Tibial nerve (tissue), 4 donors: Measurements from ENCODE around the gene TNN.
"Not testable (repeated sequence)": the region's sequence is repeated elsewhere in the genome, so short reads cannot be mapped to it uniquely, and the experiment has no call there.

Experiments
- EP300 ChIP-seq, 2 donors: sonication (generic); formaldehyde crosslinking; IDR thresholded peaks; one replicate each; pipeline ENCODE4 v1.6.1; 2017; ENCODE audit warnings: antibody characterized with exemption in 2 of 2, mild to moderate bottlenecking in 1 of 2
- POLR2A ChIP-seq, 2 donors: fragments of 450-650 bp; IDR thresholded peaks; one replicate each; pipeline ENCODE4 v1.6.1; 2017; ENCODE audit warnings: antibody characterized with exemption in 2 of 2, mild to moderate bottlenecking in 2 of 2, moderate library complexity in 2 of 2
- TF ChIP-seq, protein P1 (sequence below), 5 experiments: fragments of 200-600 bp in 3 of 5; fragments of 450-650 bp in 2 of 5; sonication (generic) in 3 of 5; IDR thresholded peaks; one replicate each; pipeline ENCODE4 v1.5.1; 2016 to 2019; ENCODE audit warnings: antibody characterized with exemption in 5 of 5, mild to moderate bottlenecking in 3 of 5, moderate library complexity in 2 of 5

DNA sequence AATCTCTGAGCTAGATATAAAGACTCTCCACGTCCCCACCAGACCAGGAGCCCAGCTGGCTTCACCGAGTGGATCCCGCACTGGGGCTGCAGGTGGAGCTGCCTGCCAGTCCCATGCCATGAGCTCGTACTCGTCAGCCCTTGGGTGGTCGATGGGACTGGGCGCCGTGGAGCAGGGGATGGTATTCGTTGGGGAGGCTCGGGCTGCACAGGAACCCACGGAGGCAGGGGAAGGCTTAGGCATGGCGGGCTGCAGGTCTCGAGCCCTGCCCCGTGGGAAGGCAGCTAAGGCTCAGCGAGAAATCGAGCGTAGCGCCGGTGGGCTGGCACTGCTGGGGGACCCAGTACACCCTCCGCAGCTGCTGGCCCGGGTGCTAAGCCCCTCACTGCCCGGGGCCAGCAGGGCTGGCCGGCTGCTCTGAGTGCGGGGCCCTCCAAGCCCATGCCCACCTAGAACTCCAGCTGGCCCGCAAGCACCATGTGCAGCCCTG lies 40.7 kb downstream of the TNN start:
- TF ChIP-seq, protein P1, sequence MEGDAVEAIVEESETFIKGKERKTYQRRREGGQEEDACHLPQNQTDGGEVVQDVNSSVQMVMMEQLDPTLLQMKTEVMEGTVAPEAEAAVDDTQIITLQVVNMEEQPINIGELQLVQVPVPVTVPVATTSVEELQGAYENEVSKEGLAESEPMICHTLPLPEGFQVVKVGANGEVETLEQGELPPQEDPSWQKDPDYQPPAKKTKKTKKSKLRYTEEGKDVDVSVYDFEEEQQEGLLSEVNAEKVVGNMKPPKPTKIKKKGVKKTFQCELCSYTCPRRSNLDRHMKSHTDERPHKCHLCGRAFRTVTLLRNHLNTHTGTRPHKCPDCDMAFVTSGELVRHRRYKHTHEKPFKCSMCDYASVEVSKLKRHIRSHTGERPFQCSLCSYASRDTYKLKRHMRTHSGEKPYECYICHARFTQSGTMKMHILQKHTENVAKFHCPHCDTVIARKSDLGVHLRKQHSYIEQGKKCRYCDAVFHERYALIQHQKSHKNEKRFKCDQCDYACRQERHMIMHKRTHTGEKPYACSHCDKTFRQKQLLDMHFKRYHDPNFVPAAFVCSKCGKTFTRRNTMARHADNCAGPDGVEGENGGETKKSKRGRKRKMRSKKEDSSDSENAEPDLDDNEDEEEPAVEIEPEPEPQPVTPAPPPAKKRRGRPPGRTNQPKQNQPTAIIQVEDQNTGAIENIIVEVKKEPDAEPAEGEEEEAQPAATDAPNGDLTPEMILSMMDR (IDR thresholded peaks at IDR 0.05) = not testable (repeated sequence)
- not testable (repeated sequence) for TF ChIP-seq POLR2A, EP300 (IDR thresholded peaks at IDR 0.05)
